GM21825 (cell line): ENCODE results near the gene RASAL1.

Experiments used
- ATAC-seq: cut with Tn5 transposase; IDR thresholded peaks from one replicate; pipeline ENCODE4 v1.9.1; 2021; ENCODE audit warnings: mild to moderate bottlenecking, moderate library complexity; ENCODE audit not compliant: unreplicated experiment

RASAL1 gene

GRCh38 chr12:113061061-113061694 is 74.4 kb downstream of the RASAL1 start:
- no peak for ATAC-seq

- ATAC-seq: no peak
These were observed 75.1 kb downstream of the RASAL1 start for GRCh38 chr12:113060336-113060960.

- ATAC-seq: no peak
These were observed 76.4 kb downstream of the RASAL1 start for GRCh38 chr12:113059071-113059595.

- ATAC-seq: no peak
These were observed 77.0 kb downstream of the RASAL1 start for GRCh38 chr12:113058553-113058952.

GRCh38 chr12:113057565-113058485 is 77.7 kb downstream of the RASAL1 start:
- ATAC-seq: no peak

- no peak for ATAC-seq
These were observed 78.7 kb downstream of the RASAL1 start, which contains the start of gene DTX1 for GRCh38 chr12:113056631-113057488. Gene DTX1 (plus strand): TSS chr12:113056730. CDS start chr12:113058193, 1,463 bp downstream.

- ATAC-seq: no peak
These were observed 79.3 kb downstream of the RASAL1 start for GRCh38 chr12:113056381-113056630.

- no peak for ATAC-seq
These were observed 79.8 kb downstream of the RASAL1 start for GRCh38 chr12:113055594-113056380.

- no peak for ATAC-seq
These were observed 80.5 kb downstream of the RASAL1 start for GRCh38 chr12:113054948-113055486.

- ATAC-seq: no peak
These were observed 83.2 kb downstream of the RASAL1 start for GRCh38 chr12:113052326-113052725.

GRCh38 chr12:113051759-113052158 is 83.8 kb downstream of the RASAL1 start:
- ATAC-seq: no peak

- ATAC-seq: peak; percentile 52
These were observed 84.8 kb downstream of the RASAL1 start for GRCh38 chr12:113050795-113051194.

- ATAC-seq: no peak
These were observed 85.4 kb downstream of the RASAL1 start for GRCh38 chr12:113049976-113050742.
